Lung (tissue), 12 donors: ENCODE results near the gene VAMP3. TPM values are rescaled to one million over a fixed set of nuclear protein-coding genes. Genes with fewer than 3 reads are reported as not detected.

Experiments used
- ATAC-seq: fragments of 200-7000 bp; cut with Tn5 transposase; one replicate; pipeline ENCODE4 v1.9.1; 2020; ENCODE audit warnings: moderate number of reproducible peaks; ENCODE audit not compliant: insufficient read depth, low FRiP score
- DNase-seq, 3 donors: peaks; one replicate each; pipeline ENCODE4 v3.0.0-alpha.2; 2013 to 2017
- H3K27ac ChIP-seq, 2 donors: one replicate each; pipeline ENCODE4 v1.5.1; 2013; ENCODE audit warnings: mild to moderate bottlenecking in 2 of 2, moderate library complexity in 2 of 2, control low read depth in 1 of 2, inconsistent platforms in 1 of 2, low read depth in 1 of 2, low read length in 1 of 2
- H3K27me3 ChIP-seq, 3 donors: one replicate each; pipeline ENCODE4 v1.5.1; 2013; ENCODE audit warnings: low read length in 2 of 3; ENCODE audit not compliant: control insufficient read depth in 3 of 3, insufficient read depth in 3 of 3
- H3K36me3 ChIP-seq, 4 donors: one replicate each; pipeline ENCODE4 v1.5.1; 2013; ENCODE audit warnings: low read length in 4 of 4, mild to moderate bottlenecking in 1 of 4, moderate library complexity in 1 of 4; ENCODE audit not compliant: control insufficient read depth in 4 of 4, insufficient read depth in 4 of 4
- H3K4me1 ChIP-seq, 5 donors: one replicate each; pipeline ENCODE4 v1.5.1; 2013; ENCODE audit warnings: low read length in 5 of 5, mild to moderate bottlenecking in 2 of 5, moderate library complexity in 1 of 5; ENCODE audit not compliant: control insufficient read depth in 5 of 5, insufficient read depth in 5 of 5
- H3K4me3 ChIP-seq: one replicate; pipeline ENCODE4 v1.5.1; 2013; ENCODE audit warnings: mild to moderate bottlenecking, control low read depth, moderate library complexity
- H3K9ac ChIP-seq, 2 donors: one replicate each; pipeline ENCODE4 v1.5.1; 2013; ENCODE audit warnings: low read length in 2 of 2, control low read depth in 1 of 2; ENCODE audit not compliant: insufficient read depth in 1 of 2
- H3K9me3 ChIP-seq, 4 donors: one replicate each; pipeline ENCODE4 v1.5.1; 2013; ENCODE audit warnings: low read length in 3 of 4, mild to moderate bottlenecking in 1 of 4, moderate library complexity in 1 of 4; ENCODE audit not compliant: control insufficient read depth in 4 of 4, insufficient read depth in 3 of 4
- CTCF ChIP-seq: IDR thresholded peaks from 2 replicates; pipeline ENCODE4 v1.5.1; 2012; ENCODE audit warnings: mild to moderate bottlenecking; ENCODE audit errors: control extremely low read depth, extremely low read depth
- WGBS, 2 donors: extraction: QIAGEN DNeasy Blood & Tissue Kit; methylation state at CpG; one replicate each; pipeline ENCODE4 v1.1.7; 2013; 5-methylcytosine and 5-hydroxymethylcytosine counted together
- polyA plus RNA-seq, 2 donors: library from polyadenylated mRNA; stranded (reverse); fragments of 200-250 nt; gene quantifications; one replicate each; pipeline ENCODE4 v1.2.1, GENCODE V29; 2013
- total RNA-seq, 2 donors: library from RNA; depleted of rRNA in 1 of 2; stranded (reverse); fragments of >200 nt in 1 of 2; gene quantifications; one replicate each; pipeline ENCODE4 v1.2.1, GENCODE V29; 2014 to 2021
- donor health status: control.
- donor health status: control.
- donor health status: Bipolar disorder and iron deficiency.
- donor health status: healthy.
- donor health status: DM: yes; HTN: yes; CAD: no.

VAMP3 gene
- total and polyA plus RNA-seq, 4 donors, result 46.6 to 146 (median 87.0) TPM

- peaks cover 0 to 21% (median 0%) of the 10 kb centered on the region in 5 donors for H3K4me1 ChIP-seq
- H3K27ac ChIP-seq, result no peak overlapping the region
- H3K36me3 ChIP-seq, result peaks cover 0 to 5% (median 0%) of the 10 kb centered on the region in 4 donors
- H3K9ac ChIP-seq, result no peak overlapping the region
- no peaks in the 10 kb centered on the region for H3K27me3 ChIP-seq
- ATAC-seq (no peak), DNase-seq (no peak)
- H3K9me3 ChIP-seq, result no peaks in the 10 kb centered on the region
- no peak overlapping the region for H3K4me3 ChIP-seq
- 46 to 68% methylated on average over 3 of the region's 3 CpGs for WGBS, 2 donors
- no peak for TF ChIP-seq CTCF
Observed at GRCh38 chr1:7754234-7754633, 16.9 kb upstream of the VAMP3 start.

GRCh38 chr1:7755448-7755847, 15.6 kb upstream of the VAMP3 start:
- no peaks in the 10 kb centered on the region for H3K9me3 ChIP-seq
- peaks cover 0 to 3% (median 0%) of the 10 kb centered on the region in 4 donors for H3K36me3 ChIP-seq
- DNase-seq (peak in 2 of 3 donors; percentile 32 to 34), ATAC-seq (no peak)
- H3K27me3 ChIP-seq, result no peaks in the 10 kb centered on the region
- H3K27ac ChIP-seq, result no peak overlapping the region
- 0 to 98% methylated on average over 1 of the region's 1 CpG for WGBS, 2 donors
- H3K4me3 ChIP-seq, result no peak overlapping the region
- TF ChIP-seq CTCF, result no peak
- peaks cover 0 to 21% (median 0%) of the 10 kb centered on the region in 5 donors for H3K4me1 ChIP-seq
- H3K9ac ChIP-seq, result no peak overlapping the region

GRCh38 chr1:7760245-7760644, 10.9 kb upstream of the VAMP3 start:
- ATAC-seq (no peak), DNase-seq (peak in 1 of 3 donors; percentile 38)
- Histone ChIP-seq H3K9ac (no peak overlapping the region), H3K27me3 (no peaks in the 10 kb centered on the region), H3K27ac (no peak overlapping the region), H3K4me1 (no peaks in the 10 kb centered on the region), H3K36me3 (peaks cover 0 to 2% (median 0%) of the 10 kb centered on the region in 4 donors), H3K9me3 (no peaks in the 10 kb centered on the region), H3K4me3 (no peak overlapping the region)
- WGBS, 2 donors, result 65 to 73% methylated on average over 6 of the region's 6 CpGs
- TF ChIP-seq CTCF, result no peak

- Histone ChIP-seq H3K27me3 (no peaks in the 10 kb centered on the region), H3K4me3 (no peak overlapping the region), H3K4me1 (no peaks in the 10 kb centered on the region), H3K9me3 (no peaks in the 10 kb centered on the region), H3K36me3 (no peaks in the 10 kb centered on the region), H3K27ac (peak overlapping the region in 1 of 2 donors; percentile 60), H3K9ac (no peak overlapping the region)
- DNase-seq, result no peak
- 78 to 84% methylated on average over 3 of the region's 3 CpGs for WGBS, 2 donors
- ATAC-seq, result no peak
- TF ChIP-seq CTCF, result no peak
Observed at GRCh38 chr1:7761103-7761502, 10.0 kb upstream of the VAMP3 start.
